ENCODE results near the gene MITF.
"Not testable (repeated sequence)": the region's sequence is repeated elsewhere in the genome, so short reads cannot be mapped to it uniquely, and the experiment has no call there.

The MITF gene

GRCh38 chr3:69879051-69879450, 139.8 kb downstream of the MITF start:
- DNase-seq: no peak

GRCh38 chr3:69880069-69880640, 140.9 kb downstream of the MITF start:
- no peak for DNase-seq

GRCh38 chr3:69881051-69881450, 141.8 kb downstream of the MITF start:
- no peak for DNase-seq

DNA sequence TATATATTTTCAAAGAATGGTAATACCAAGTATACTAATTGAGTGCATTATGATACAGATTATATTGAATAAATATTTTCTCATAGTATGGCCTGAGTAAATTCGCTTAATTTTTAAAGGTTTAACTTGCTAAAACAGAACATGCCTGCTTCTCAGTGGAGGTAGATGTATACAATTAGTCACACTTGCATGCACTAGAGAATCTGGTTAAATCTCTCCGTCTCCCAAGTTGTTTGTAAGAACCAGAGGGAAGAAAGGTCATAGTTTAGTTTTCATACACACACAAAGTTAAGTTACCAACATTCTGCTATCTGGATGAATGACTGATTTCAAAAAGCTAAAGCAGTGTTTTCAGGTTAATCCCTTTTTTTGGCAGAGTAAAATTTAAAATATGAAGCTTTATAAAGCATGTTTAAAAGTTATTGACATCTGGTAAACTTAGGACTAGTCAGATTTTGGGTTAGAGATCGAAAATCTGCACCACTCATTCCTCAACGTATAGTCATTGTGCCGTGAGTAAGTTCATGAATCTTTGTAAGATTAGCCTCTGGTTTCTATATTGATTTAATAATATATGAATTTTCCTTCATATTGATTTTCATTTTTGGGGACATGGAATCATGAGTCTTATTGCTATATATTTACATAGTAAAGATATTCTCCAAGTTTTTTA, 142.6 kb downstream of the MITF start:
- DNase-seq: no peak

DNA sequence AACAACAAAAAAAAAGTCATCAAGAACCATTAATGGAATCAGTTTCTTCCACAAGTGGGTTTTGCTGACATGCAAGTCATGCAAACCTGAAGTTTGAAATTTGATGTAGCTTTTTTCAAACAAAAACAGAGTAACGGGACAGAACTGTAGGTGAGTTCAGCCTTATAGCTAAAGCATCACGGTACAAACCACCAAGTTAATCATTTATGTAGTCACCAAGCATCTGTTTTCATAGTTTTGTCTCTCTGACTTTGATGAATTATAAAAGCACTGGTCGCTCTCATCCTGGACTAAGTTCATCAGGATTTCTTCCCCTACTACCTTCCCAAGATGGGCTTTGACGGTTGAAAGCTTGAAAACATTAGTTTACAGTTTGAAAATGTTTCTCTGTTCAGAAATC, 143.3 kb downstream of the MITF start:
- DNase-seq: no peak

GRCh38 chr3:69888040-69888942, 149.0 kb downstream of the MITF start:
- DNase-seq: no peak

DNA sequence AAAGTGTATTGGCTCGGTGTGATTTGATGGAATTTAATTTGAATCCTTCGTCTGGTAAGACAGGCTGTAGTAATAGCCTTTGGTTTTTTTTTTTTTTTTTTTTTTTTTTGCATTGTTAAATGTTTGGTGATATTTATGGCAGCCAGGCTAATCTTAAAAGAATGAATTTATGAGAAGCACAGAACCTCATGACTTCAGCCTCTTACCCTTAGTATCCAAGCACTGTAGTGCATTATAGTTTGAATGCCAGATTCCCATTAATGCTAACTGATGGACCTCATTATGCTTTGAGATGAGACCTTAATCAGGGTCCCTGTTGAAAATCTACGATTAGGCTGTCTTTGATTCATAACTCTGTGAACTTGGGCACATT, 149.7 kb downstream of the MITF start:
- DNase-seq: no peak

DNA sequence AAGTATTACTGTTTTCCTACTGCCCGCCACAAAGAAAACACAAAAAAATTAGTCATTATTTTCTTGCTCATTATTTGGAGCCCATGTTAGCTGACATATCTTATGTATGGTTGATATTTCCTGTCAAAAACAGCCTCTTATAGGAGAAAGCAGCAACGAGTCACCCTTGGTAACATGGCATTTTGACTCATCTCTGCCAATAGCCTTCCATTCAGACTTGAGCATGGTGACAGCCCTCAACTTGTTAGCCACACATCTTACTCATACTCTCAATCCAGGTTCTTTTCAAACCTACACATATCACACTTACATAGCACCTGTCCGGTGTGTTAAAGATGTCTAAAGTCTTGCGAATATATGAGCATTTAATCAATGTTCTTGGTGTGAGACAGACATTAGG, 150.8 kb downstream of the MITF start:
- no peak for DNase-seq

- no peak for DNase-seq
These were observed 151.4 kb downstream of the MITF start for GRCh38 chr3:69890691-69891090.

- no peak for DNase-seq
These were observed 153.4 kb downstream of the MITF start for GRCh38 chr3:69892706-69893105.

DNA sequence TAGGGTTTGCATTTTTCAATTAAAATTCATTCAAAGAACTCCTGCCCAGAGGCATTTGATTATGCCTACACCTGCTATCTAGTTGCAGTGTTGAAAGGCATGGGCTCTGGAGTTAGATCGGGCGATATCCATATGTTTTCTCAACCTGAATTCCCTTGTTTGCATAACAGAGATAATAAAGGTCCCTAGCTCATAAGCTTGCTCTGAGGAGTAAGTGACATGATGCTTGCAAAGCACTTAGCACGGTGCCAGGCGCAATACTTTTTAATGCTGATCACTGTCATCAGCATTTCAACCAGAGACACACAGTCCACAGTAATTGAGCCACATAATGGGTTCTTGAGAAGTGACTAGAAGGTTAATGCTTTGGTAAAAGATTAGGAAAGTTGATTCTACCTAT, 154.0 kb downstream of the MITF start:
- DNase-seq: no peak

DNA sequence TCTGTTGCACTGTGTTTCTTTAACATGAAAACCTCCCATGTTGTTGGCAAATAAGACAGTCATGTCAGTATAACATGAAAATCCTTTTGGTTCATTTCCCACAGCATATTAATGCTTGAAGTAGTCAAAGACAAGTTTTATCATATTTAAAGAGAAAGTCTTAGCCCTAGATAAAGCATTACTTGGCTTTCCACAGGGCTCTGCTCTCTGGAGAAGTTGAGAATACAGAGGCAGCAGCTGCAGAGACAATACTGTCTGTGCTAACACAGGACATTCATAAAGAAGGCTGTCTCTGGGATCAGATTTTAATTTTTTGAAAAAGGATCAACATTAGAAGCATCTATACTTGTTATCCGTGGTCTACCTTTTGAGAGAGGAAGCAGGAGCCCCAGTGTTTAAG, 156.8 kb downstream of the MITF start:
- DNase-seq: no peak

- no peak for DNase-seq
These were observed 161.1 kb downstream of the MITF start for GRCh38 chr3:69900331-69900730.

GRCh38 chr3:69901802-69902201, 162.5 kb downstream of the MITF start:
- DNase-seq: no peak

GRCh38 chr3:69902386-69902785, 163.1 kb downstream of the MITF start:
- no peak for DNase-seq

- no peak for DNase-seq
These were observed 167.2 kb downstream of the MITF start for GRCh38 chr3:69906351-69906966.

- DNase-seq: no peak
These were observed 168.3 kb downstream of the MITF start for GRCh38 chr3:69907554-69907953.

GRCh38 chr3:69909859-69910258, 170.6 kb downstream of the MITF start:
- DNase-seq: not testable (repeated sequence)

- DNase-seq: no peak
These were observed 174.2 kb downstream of the MITF start for GRCh38 chr3:69913422-69913821.

DNA sequence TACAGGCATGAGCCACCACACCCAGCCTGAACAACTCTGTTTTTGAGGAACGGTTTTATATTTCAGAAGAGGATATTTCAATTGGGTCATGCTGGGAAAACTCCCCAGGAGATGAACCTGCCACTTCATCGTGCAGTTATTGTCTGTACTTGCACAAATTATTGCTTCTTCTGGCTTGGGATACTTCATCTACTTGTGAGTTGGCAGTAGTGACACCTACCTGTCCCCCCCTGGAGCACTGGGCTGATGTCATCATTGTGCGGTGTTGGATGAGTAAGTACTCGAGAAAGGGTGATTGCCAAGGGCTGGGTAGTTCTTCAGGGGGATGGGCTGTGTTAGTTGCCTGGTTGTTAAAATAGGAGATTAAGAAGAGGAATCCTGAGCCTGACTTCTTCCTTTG, 175.1 kb downstream of the MITF start:
- no peak for DNase-seq

GRCh38 chr3:69915726-69916125, 176.5 kb downstream of the MITF start:
- DNase-seq: no peak

DNA sequence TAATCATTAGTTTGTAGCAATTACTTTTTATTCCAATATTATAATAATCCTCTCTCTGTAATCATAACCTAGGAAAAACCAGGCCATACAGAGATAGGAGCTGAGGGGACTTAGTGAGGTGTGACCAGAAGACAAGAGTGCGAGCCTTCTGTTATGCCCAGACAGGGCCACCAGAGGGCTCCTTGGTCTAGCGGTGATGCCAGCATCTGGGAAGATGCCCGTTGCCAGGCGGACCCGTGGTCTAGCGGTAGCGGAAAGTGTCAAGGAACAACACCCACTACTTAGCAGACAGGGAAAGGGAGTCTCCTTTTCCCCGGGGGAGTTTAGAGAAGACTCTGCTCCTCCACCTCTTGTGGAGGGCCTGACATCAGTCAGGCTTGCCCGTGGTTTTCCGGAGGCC, 180.7 kb downstream of the MITF start:
- DNase-seq: not testable (repeated sequence)

DNA sequence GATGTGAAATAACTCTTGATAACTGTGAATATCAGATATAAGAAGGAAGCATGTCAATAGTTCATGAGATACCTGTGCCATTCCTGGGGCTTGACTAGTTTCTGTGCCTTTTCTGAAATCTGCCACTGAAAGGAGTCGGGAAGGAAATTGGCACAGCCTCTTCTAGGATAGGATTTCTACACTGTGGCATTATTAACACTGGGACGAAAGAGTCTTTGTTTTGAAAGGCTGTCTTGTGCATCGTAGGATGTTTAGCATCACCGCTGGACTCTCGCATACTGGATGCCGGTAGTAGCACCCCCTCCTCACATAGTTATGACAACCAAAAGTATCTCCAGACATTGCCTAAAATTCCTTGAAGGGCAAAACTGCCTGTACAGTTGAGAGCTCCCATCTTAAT, 182.4 kb downstream of the MITF start:
- DNase-seq: no peak

GRCh38 chr3:69922521-69923000, 183.3 kb downstream of the MITF start:
- DNase-seq: no peak

Measured in NCI-H446 treated with DMSO at 0.1 percent for 48 hours (cell line).